ENCODE results near the gene NES.

Gene NES

DNA sequence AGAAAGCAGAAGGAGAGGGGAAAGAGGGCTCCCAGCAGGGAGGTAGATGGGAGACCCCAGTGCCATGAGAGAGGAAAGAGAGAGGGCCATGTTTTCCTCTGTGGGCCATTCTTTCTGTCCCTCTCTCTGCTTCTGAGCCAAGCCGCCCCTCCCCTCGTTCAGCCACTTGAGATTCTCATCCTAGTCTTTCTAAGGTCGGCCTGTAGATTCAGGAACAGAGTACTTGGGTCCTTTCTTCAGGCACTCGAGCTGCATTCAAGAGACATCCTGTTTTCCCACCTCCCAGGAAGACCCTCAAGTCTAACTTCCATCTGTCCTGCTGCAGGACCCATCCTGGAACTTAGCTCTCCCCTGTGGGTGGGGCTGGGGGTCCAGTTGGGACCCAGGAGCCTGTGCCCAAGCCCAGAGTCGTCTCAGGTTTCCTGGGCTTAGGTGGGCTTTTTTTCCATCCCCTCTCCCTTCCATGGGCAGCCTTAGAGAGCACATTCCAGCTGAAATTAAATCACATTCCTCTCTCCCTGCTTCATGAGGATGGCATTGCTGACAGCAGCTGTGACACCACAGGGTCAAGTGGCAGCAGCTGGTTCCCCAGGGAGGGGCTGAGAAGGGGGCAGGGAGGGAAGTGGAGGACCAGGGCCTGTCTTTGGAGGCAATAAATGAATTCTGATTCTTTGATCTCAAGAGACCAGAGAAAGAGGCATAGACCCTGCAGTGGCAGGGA lies 13.0 kb downstream of the NES start:
- TF ChIP-seq, protein P1, sequence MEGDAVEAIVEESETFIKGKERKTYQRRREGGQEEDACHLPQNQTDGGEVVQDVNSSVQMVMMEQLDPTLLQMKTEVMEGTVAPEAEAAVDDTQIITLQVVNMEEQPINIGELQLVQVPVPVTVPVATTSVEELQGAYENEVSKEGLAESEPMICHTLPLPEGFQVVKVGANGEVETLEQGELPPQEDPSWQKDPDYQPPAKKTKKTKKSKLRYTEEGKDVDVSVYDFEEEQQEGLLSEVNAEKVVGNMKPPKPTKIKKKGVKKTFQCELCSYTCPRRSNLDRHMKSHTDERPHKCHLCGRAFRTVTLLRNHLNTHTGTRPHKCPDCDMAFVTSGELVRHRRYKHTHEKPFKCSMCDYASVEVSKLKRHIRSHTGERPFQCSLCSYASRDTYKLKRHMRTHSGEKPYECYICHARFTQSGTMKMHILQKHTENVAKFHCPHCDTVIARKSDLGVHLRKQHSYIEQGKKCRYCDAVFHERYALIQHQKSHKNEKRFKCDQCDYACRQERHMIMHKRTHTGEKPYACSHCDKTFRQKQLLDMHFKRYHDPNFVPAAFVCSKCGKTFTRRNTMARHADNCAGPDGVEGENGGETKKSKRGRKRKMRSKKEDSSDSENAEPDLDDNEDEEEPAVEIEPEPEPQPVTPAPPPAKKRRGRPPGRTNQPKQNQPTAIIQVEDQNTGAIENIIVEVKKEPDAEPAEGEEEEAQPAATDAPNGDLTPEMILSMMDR (IDR thresholded peaks at IDR 0.05; ENCODE audit: borderline replicate concordance, extremely low read depth, low read length, poor library complexity, severe bottlenecking) = no peak
- no peak for TF ChIP-seq EZH2 (IDR thresholded peaks at IDR 0.05; ENCODE audit: borderline replicate concordance, low read depth, low read length, severe bottlenecking)
- Histone ChIP-seq H3K27me3 (ENCODE audit: insufficient read depth, low read length, poor library complexity) (peaks cover 3% of the 10 kb centered on the region), H3K4me1 (ENCODE audit: insufficient read depth, low read length) (peaks cover 10% of the 10 kb centered on the region), H4K20me1 (ENCODE audit: insufficient read depth, low read length) (peaks cover 4% of the 10 kb centered on the region; the same call in 1 of the 2 replicates), H3K9ac (ENCODE audit: low read depth, low read length) (no peak overlapping the region), H2AFZ (ENCODE audit: low read depth, low read length) (no peak overlapping the region), H3K9me3 (ENCODE audit: insufficient read depth, low read length, severe bottlenecking) (no peaks in the 10 kb centered on the region), H3K4me2 (ENCODE audit: insufficient read depth, low read length) (no peak overlapping the region), H3K36me3 (ENCODE audit: insufficient read depth, low read length) (no peaks in the 10 kb centered on the region), H3K27ac (ENCODE audit: low read length) (no peak overlapping the region), H3K79me2 (ENCODE audit: insufficient read depth, low read length) (no peaks in the 10 kb centered on the region), H3K4me3 (ENCODE audit: low read depth in 1 of 2, low read length in 2 of 2) (no peak overlapping the region)
- ATAC-seq (ENCODE audit: insufficient read depth, low read depth) = no peak
- DNase-seq = no peak

DNA sequence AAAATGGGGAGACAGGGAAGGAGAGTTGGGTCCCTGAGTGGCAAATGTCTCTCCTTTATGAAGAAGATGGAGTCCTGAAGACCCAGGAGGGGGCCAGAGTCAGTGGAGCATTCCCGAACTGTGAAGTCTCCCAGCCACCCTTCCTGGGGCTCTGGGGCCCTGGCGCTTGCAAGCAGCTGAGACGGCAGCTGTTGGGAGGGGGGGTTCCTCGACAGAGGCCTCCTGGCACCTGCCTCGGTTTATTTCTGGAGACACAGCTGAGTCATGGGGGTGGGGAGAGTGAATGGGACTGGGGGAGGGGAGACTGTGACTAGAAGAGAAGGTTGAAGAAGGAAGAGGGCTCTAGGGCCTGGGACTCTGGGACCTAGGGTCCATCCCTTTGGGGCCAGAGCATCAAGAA lies 14.0 kb downstream of the NES start:
- peaks cover 10% of the 10 kb centered on the region for H3K4me1 ChIP-seq (ENCODE audit: insufficient read depth, low read length)
- H2AFZ ChIP-seq (ENCODE audit: low read depth, low read length) = no peak overlapping the region
- DNase-seq = peak; percentile 19
- no peaks in the 10 kb centered on the region for H3K27me3 ChIP-seq (ENCODE audit: insufficient read depth, low read length, poor library complexity)
- no peak overlapping the region for H3K4me3 ChIP-seq (ENCODE audit: low read depth in 1 of 2, low read length in 2 of 2)
- H3K79me2 ChIP-seq (ENCODE audit: insufficient read depth, low read length) = no peaks in the 10 kb centered on the region
- no peaks in the 10 kb centered on the region for H3K36me3 ChIP-seq (ENCODE audit: insufficient read depth, low read length)
- no peak overlapping the region for H3K27ac ChIP-seq (ENCODE audit: low read length)
- no peak overlapping the region for H3K9ac ChIP-seq (ENCODE audit: low read depth, low read length)
- TF ChIP-seq EZH2 (IDR thresholded peaks at IDR 0.05; ENCODE audit: borderline replicate concordance, low read depth, low read length, severe bottlenecking) = no peak
- TF ChIP-seq, protein P1 (IDR thresholded peaks at IDR 0.05; ENCODE audit: borderline replicate concordance, extremely low read depth, low read length, poor library complexity, severe bottlenecking) = no peak
- no peak overlapping the region for H3K4me2 ChIP-seq (ENCODE audit: insufficient read depth, low read length)
- H3K9me3 ChIP-seq (ENCODE audit: insufficient read depth, low read length, severe bottlenecking) = no peaks in the 10 kb centered on the region
- no peak for ATAC-seq (ENCODE audit: insufficient read depth, low read depth)
- H4K20me1 ChIP-seq (ENCODE audit: insufficient read depth, low read length) = no peaks in the 10 kb centered on the region

DNA sequence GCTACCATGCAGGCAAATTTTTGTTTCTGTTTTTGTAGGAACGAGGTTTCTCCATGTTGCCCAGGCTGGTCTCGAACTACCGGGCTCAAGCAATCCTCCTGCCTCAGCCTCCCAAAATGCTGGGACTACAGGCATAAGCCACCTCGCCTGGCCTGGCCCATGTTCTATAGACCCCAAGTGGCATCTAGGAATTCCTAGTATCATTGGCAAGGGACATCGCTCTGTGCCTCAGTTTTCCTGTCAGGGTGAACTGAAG lies 14.5 kb downstream of the NES start:
- no peak for TF ChIP-seq EZH2 (IDR thresholded peaks at IDR 0.05; ENCODE audit: borderline replicate concordance, low read depth, low read length, severe bottlenecking)
- TF ChIP-seq, protein P1 (IDR thresholded peaks at IDR 0.05; ENCODE audit: borderline replicate concordance, extremely low read depth, low read length, poor library complexity, severe bottlenecking) = no peak
- no peak overlapping the region for H2AFZ ChIP-seq (ENCODE audit: low read depth, low read length)
- no peaks in the 10 kb centered on the region for H3K9me3 ChIP-seq (ENCODE audit: insufficient read depth, low read length, severe bottlenecking)
- no peak overlapping the region for H3K4me2 ChIP-seq (ENCODE audit: insufficient read depth, low read length)
- no peaks in the 10 kb centered on the region for H3K36me3 ChIP-seq (ENCODE audit: insufficient read depth, low read length)
- no peak overlapping the region for H3K4me3 ChIP-seq (ENCODE audit: low read depth in 1 of 2, low read length in 2 of 2)
- H3K4me1 ChIP-seq (ENCODE audit: insufficient read depth, low read length) = peaks cover 11% of the 10 kb centered on the region
- H3K27me3 ChIP-seq (ENCODE audit: insufficient read depth, low read length, poor library complexity) = no peaks in the 10 kb centered on the region
- DNase-seq (no peak), ATAC-seq (ENCODE audit: insufficient read depth, low read depth) (no peak)
- H3K9ac ChIP-seq (ENCODE audit: low read depth, low read length) = no peak overlapping the region
- no peaks in the 10 kb centered on the region for H3K79me2 ChIP-seq (ENCODE audit: insufficient read depth, low read length)
- no peaks in the 10 kb centered on the region for H4K20me1 ChIP-seq (ENCODE audit: insufficient read depth, low read length)
- no peak overlapping the region for H3K27ac ChIP-seq (ENCODE audit: low read length)

Measured in DND-41 (cell line).